Lower leg skin (tissue), 3 donors: ENCODE results near the gene PPP2R5C.

Source experiments
- POLR2A ChIP-seq, 2 donors: fragments of 450-650 bp; IDR thresholded peaks; one replicate each; pipeline ENCODE4 v1.6.1; 2016 to 2017; ENCODE audit warnings: antibody characterized with exemption in 2 of 2, mild to moderate bottlenecking in 1 of 2, moderate library complexity in 1 of 2
- TF ChIP-seq, protein P1 (sequence below), 3 donors: fragments of 450-650 bp; IDR thresholded peaks; one replicate each; pipeline ENCODE4 v1.5.1; 2016; ENCODE audit warnings: antibody characterized with exemption in 3 of 3, mild to moderate bottlenecking in 3 of 3, moderate library complexity in 2 of 3

DNA sequence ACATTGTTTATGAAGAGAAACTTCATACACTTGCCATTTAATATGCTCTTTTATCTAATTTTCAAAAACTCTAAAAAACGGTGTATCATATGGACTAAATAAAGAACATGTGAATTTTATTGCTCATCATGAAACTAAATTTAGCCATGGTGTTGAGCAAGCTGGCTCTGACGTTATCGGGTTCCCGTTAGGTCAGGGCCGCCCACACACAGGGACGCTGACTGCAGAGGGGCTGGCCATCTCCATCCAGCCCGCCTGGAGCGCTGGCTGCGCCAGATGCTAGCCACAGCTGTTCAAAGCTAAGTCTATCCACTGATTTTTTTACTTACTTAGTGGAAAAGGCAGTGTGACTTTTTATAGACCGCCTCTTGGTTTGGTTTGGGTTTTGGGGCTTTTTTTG, 166.3 kb downstream of the PPP2R5C start:
- TF ChIP-seq, protein P1, sequence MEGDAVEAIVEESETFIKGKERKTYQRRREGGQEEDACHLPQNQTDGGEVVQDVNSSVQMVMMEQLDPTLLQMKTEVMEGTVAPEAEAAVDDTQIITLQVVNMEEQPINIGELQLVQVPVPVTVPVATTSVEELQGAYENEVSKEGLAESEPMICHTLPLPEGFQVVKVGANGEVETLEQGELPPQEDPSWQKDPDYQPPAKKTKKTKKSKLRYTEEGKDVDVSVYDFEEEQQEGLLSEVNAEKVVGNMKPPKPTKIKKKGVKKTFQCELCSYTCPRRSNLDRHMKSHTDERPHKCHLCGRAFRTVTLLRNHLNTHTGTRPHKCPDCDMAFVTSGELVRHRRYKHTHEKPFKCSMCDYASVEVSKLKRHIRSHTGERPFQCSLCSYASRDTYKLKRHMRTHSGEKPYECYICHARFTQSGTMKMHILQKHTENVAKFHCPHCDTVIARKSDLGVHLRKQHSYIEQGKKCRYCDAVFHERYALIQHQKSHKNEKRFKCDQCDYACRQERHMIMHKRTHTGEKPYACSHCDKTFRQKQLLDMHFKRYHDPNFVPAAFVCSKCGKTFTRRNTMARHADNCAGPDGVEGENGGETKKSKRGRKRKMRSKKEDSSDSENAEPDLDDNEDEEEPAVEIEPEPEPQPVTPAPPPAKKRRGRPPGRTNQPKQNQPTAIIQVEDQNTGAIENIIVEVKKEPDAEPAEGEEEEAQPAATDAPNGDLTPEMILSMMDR (IDR thresholded peaks at IDR 0.05) = no peak
- TF ChIP-seq POLR2A (IDR thresholded peaks at IDR 0.05) = no peak
